GM18861 (cell line): ENCODE results near the gene ARL8A.
"Not testable (repeated sequence)": the region's sequence is repeated elsewhere in the genome, so short reads cannot be mapped to it uniquely, and the experiment has no call there.

Experiments
- ATAC-seq: cut with Tn5 transposase; IDR thresholded peaks from one replicate; pipeline ENCODE4 v1.9.1; 2021; ENCODE audit not compliant: unreplicated experiment

ARL8A gene

DNA sequence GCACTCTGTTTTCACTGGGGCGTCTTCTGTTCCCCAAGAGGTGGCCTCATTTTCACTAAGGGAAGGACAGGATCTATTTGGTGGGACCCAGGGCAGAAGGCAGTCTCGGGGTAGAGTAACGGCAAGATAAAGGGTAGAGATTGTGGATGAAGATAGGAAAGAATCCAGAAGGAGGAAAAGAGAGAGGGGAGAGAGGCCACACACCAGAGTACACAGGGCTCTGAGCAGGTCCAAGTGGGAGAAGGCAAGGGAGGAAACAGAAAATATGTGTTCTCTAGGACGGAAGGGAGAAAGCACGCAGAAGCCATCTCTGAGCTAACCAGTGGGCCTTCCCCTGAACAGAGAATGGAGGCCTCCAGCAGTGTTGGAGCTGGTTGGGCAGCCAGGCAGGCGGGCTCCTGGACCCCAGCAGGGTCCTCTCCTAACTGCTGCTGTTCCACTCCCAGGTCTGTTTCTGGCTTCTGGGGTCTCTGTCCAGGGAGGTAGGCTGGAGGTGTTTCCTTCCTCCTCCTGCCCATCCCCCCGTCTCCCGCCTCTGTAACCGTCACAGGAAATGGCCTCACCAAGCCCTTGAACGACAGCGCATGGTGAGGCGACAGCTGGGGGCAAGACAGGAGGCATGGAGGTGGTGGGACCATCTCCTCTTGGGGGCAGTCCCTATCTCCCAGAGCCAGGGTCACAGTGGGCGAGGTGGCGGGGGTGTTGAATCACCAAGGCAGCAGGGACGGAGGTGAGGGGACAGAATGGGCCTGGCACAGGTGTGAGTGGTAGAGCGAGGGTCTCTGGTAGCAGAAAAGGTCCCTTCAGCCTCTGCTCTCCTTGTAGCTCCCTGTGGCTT is 15.2 kb upstream of the ARL8A start:
- ATAC-seq: no peak

DNA sequence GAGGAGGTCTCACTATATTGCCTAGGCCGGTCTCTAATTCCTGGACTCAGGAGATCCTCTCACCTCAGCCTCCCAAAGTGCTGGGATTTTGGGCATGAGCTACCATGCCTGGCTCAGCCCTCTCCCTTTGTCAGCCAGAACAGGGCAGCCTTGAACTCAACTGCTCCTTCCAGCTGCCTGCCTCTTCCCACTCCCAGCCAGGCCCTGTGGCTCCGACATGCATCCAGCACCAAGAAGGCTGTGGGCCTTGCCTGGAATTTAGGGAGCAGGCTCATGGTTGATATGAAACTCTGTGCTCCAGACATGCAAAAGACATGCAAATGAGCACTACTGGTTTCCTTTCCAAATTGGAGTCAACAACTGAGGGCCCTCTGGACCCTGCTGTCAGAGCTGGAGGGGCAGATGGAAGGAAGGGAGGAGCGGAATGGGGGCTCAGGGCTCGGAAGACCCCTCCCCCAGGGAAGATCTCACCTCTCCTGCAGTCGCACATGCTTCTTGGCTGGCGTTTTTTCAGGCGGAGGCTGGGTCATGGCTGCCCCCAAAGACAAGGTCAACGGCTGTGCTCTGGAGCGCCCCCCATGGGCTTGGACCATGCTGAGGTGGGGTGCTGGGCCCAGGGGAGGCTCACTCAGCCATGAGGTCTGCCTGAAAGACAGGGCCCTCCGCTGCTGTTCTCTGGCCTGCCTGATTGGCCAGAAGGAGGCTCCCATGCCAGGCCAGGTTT is 14.4 kb upstream of the ARL8A start:
- ATAC-seq: no peak

DNA sequence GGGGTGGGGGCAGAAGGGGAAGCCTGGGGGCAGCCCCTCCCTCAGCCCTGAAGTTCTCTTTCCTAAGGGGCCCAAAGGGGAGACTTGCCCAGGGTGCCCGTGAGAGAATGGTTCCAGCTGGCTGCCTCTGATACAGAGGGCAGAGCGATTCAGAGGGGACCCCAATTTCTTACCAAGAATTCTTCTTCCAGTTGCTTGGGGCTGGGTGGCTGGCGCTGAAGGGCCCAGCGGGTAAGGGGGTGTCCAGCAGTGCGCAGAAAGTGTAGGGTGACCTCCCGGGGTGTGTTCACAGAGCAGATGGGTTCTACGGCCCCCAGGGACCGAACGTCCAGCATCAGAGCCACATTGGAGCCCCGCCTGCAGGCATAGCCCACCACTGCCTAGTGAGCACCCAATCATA is 13.4 kb upstream of the ARL8A start:
- ATAC-seq: no peak

DNA sequence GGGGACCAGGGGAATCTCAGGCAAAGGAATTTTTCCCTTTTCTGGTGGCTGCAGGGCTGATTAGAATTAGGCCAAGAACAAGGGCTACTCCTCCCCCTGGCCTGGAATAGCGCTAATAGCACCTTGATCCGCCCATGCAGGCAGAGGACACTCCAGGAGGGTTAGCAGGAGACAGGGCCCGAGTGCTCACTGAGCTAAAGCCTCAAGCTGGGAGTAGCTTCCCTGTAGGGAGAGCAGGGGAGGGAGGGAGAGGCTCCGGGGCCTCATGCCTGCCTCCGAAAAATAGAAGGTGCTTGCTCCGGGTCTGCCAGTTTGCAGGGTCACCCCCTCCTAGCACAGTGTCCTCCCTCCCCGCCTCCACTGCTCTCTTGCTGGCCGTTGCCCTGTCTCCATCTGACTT is 12.1 kb upstream of the ARL8A start:
- no peak for ATAC-seq

DNA sequence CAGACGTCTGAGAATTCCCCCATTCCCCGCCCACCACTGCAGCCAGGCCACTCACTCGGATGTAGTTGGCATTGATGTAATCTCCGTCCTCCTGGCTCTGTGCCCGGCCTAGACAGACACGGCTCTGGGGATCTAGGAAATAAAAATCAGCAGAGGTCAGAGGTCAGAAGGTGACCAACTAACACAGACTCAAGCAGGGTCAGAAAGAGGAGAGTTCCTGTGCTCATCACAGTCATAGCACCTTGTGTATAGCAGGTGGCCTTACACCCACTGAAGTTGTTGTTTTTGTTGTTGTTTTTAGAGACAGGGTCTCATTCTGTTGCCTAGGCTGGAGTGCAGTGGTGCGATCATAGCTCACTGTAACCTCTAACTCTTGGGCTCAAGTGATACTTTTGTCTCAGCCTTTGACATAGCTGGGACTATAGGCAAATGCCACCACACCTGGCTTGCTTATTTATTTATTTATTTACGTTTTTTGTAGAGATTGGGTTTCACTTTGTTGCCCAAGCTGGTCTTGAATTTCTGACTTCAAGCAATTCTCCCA is 11.0 kb upstream of the ARL8A start:
- ATAC-seq: no peak

DNA sequence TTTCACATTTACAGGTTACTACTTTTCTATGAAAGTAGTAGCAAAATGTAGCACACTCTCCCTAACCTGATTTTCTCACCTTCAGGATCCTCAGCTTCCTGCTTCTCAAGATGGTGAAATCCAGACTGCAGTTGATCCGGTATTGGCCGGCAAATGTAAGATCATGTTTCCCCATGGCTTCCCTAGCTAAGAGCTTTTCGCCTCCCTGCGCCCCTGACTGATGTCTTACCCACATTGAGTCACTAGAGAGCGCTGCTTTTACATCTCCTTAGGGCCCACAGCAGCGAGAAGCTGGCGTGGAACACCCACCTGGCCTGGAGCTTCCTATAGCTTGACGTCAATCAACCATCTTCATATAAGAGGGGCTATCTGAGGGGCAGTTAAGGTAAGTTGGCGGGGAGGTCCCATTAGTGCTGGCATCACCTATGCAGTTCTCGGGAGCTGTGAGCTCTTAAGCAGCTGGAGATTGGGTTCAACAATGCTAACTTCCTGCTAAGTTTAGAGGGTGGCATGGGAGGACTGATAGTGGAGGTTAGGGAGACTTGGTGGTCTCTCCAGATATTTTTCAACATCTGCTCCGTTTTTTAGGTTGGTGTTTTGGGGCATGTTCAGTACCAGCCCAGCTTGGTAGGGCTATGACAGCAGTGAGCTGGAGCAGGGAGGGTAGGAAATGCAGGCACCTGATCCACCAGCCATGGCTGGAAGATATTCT is 10.4 kb upstream of the ARL8A start:
- no peak for ATAC-seq

DNA sequence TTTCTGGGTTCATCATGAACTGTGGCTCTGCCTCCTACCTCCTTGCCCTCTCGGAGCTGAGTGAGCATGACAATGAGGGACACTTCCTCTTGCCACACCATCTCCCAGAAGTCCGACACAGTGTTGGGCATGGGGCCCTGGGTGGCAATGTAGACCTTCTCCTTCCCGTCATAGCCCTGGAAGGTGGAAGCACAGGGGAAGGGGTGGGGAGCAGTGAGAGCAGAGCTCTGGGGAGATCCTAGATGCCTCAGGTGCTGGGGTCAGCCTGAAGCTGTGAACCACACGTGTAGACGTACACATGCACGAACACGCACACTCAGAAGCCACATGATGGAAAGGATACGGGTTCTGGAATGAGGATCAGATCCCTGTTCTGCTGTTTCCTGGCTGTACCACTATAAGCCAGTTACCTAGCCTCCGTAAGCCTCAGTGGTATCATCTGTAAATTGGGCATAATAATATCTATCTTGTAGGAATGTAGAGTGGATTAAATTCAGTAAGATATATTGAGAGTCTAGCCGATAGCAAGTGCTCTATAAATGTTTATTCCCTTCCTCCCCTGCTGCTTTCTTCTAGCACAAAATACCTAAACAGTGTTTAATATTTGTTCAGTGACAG is 9.7 kb upstream of the ARL8A start:
- no peak for ATAC-seq

DNA sequence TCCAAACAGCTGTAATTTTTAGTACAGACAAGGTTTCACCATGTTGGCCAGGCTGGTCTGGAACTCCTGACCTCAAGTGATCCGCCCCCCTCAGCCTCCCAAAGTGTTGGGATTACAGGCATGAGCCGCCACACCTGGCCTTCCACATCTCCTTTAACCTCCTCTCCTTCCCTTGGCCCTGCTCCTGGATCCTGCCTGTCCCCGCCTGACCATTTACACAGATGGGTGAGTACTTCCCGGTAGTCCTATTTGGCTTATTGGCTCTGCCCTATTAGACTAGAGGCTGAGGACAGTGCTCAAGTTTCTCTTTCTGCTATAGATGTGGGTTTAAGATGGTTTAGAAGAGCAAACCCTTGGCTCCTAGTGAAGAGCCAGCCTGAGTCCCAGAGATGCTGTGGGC is 8.7 kb upstream of the ARL8A start:
- no peak for ATAC-seq

DNA sequence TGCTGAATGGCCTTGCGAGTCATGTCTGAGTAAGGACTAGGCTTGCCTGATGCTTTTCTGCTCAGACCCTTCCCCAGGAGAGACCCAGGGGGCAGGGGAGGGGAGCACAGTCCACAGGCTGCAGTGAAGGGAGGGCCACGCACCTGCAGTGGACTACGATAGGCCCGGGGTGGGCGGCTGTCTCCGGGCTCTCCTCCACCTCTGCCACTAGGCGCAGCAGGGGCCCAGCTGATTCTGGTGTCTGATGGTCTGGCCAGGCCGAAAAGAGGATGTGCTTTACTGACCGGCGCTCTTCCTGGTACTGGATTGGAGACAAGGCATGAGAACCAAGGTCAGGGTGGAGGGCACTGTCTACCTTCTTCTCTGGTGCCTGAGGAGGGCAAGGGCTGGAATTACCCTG is 7.9 kb upstream of the ARL8A start:
- ATAC-seq: no peak

DNA sequence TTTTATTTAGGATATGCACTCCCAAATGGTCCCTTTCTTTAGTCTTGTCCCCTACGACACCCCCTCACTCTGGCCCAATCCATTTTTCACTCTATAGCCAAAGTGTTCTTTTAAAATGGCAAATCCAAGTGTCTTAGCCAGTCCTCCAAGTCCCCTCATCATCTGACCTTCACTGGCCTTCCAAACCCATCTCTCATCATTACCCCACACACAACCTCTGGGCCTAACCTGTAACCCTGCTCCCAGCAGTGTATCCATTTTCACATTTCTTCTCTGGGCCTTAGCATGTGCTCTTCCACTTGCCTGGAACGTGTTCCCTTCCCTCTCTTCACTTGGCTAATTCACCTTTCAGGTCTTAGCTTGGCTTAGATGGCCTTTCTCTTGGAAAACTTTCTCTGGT is 6.5 kb upstream of the ARL8A start:
- no peak for ATAC-seq

DNA sequence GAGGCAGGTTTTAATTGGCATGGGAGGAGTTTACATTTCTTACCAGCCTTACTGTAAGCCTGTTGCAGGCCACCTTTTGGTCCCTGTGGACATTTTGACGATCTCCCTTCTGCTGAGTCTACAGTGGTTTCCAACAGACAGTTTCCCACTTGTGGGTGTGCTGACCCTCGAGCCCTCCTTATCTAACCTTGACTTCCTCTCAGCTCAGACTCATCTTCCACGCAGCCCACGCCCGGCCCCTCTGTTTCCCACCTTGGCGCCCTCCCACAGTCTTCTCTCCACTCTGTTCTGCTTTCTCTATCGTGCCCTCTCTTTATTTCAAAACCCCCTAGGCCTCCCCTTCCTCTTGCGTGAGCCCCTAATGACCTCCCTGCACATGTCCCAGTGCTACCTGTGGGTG is 6.1 kb upstream of the ARL8A start:
- no peak for ATAC-seq

DNA sequence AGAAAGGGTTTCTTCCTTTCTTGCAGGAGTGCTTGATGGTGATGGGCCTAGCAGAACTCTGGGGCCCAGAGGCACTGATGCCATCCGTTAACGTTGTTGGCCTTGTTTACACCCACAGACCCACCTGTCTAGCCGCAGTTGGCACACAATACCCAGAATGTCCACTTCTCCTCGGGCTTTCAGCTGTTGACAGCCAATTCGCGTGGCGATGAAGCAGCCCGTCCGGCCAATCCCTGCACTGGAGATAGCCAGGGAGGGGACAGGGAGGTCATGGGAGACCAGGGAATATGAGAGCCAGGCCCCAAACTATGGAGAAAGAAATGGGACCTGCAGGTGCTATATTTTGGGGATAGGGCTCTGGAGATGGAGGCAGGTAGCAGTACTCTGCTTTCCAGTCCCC is 5.7 kb upstream of the ARL8A start:
- ATAC-seq: no peak

DNA sequence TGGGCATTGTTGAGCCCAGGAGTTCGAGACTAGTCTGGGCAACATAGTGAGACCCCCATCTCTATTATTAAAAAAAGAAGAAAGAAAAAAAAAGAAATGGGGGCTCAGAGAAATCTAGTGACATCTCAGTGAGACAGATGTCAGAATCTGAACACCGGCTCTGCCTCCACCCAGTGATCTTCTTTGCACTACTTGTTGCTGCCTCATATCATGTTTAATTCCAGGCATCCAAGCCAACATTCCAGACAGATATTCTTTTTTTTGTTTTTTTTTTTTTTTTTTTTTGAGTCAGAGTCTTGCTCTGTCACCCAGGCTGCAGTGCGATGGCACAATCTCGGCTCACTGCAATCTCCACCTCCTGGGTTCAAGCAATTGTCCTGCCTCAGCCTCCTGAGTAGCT is 5.0 kb upstream of the ARL8A start:
- ATAC-seq: no peak

DNA sequence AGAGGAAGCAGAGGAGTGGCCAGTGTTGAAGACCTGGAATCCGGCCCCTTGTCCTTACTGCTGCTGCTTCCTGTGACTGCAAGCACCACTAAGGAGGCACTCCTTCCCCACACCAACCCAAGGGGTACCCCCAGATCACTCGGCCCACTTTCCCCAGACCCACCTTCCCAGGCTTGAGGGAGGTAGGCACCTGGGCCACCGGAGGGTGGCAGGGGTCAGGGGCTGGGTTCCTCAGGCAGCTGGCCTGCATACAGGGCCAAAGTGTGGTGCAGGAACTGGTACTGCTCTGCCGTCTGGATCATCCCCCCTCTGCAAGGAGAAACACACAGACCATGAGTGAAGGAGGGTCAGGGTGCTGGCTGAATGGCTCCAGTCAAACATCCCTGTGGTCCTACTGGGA is 3.9 kb upstream of the ARL8A start:
- no peak for ATAC-seq

DNA sequence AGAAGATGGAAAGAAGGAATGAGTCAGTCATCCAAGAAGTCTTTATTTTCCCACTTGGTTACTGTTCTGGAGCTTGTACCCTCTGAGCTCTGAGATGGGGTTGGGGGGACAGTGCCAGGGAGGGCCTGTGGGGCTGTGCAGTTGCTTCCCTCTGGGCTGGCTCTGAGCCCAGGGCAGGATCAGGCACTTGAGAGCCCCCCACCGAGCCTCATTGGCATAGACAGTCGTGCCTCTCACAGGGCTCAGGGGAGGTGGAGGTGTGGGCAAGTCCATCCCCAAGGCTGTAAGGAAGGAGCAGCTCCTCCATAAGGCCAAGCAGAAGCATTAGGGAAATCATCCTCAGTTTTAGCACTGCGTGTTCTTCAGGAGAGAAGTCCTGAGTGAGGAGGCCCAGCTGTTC is 2.5 kb upstream of the ARL8A start:
- ATAC-seq: no peak

DNA sequence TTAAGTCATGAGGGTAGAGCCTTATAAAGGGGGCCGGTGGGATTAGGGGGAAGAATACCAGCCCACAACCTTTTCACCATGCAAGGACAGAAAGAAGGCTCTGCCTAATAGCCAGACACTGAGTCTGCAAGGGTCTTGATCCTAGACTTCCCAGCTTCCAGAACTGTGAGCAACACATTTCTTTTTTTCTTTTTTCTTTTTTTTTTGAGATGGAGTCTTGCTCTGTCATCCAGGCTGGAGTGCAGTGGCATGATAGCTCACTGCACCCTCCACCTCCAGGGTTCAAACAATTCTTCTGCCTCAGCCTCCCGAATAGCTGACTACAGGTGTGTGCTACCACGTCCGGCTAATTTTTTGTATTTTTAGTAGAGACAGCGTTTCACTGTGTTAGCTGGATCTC is 1.7 kb upstream of the ARL8A start:
- no peak for ATAC-seq

DNA sequence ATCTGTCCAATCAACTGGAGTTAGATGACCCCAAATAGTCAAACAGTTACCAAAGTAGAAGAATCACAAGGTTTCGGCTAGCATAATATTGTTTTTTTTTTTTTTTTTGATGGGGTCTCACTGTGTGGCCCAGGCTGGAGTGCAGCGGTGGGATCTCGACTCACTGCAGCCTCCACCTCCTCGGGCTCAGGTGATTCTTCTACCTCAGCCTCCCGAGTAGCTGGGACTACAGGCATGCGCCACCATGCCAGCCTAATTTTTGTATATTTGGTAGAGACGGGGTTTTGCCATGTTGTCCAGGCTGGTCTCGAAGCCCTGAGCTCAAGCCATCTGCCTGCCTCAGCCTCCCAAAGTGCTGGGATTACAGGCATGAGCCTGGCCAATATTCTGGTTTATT is 1.2 kb upstream of the ARL8A start:
- not testable (repeated sequence) for ATAC-seq

DNA sequence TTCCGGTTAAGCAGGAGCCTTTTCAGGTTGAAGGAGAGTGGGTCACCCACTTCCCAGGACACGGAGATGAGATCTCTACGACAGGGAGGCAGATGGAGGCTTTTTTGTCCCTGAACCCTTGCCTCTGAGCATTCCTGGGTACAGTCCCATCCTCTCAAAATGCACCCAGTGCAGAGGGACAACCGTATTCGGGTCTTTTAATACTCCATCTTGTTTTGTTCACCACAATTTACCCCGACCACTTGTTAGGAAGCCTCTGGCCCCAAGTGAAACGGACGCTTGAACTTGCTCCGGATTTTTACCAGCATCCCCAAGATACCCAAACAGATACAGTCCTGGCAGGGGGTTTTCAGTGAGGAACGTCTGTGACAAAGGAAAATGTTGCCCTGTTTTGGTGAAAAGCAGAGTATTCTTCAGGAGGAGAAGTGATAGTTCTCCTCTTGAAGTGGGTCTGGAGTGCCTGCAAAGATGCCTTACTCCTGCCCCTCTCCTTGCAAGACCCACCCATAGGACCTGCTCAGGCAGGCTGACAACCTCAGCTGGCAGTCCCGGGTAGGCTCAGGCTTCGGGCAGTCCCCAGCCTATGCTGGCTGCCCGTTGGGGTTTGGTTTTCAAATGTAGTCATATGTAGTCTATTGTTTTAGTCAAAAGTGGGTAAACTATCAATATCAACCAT is 669 bp upstream of the ARL8A start:
- ATAC-seq: no peak

DNA sequence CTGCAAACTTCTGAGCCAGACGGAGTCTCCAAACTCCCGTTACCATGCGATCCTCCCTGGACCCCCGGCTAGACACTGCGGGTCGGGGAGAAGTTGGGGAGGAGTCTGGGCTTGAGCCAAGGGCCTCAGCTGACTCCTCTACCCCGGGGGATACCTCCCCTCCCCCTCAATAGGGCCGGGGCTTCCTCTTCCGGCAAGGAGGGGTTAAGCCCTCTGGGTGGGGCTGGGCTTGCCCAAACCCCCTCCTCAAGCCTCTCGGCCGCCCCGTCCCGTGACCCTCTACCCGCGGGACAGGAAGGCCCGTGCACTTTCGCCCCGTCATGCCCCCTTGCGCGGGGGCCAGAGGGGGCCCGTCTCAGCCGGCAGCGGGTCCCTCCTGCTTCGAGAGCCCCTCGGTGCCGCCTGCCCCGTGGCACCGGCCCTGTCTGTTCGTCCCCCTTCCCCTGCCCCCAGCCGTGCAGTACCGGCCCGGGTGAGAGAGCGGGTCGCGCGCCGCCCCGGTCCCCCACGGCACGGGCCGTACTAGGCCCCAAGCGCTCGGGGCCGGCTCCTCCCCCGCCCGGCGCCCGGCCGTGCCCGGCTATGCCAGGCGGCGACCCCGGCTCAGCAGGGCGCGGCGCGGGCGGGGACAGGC is 652 bp downstream of the ARL8A start:
- ATAC-seq: no peak

DNA sequence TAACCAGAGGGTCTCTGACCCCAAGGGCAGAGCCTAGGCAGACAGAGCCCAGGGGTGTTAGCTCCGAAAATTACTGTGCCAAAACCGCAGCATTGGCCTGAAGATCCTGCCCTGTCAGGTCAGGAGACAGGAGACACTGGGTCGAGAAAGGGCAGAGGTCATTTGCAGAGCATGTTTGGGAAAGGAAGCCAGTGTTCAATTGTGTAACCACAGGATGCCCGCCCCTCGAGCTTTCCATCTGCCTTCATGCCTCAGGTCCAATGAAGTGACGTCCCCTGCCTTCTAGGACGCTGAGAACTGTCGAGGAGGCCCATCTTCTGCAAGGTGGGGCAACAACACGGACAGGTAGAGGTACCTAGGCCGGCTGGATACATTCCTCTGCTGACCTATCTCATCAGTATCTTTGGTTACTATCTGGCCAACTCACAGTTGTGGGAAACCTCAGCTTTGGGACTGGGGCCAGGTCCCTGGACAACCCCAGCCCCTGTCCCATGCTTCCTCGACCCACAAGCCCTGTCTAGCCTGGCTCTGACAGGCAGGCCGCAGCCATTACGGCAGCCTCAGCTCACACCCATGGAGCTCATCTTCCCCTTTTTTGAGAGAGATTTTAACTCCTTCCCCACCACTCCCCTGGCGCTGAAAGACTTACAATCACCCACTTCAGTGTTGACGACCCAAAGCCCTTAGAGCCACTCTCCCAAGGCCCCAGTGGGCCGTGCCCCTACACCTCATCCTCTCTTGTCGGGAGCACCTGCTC is 1.3 kb downstream of the ARL8A start:
- ATAC-seq: no peak
